Astrocyte (in vitro differentiated cells and primary cell): ENCODE measurements around the gene DNAH6. TPM values are rescaled to one million over a fixed set of nuclear protein-coding genes. Genes with fewer than 3 reads are reported as not detected.

Experiments used
- DNase-seq: peaks from one replicate; pipeline ENCODE4 v3.0.0-alpha.2; 2010; ENCODE audit warnings: low read depth
- FAIRE-seq: peaks from 2 replicates; lab custom pipeline; 2011; peaks lifted over from hg19 to GRCh38; lab: Jason Lieb, UNC
- H2AFZ ChIP-seq: 2 replicates; pipeline ENCODE4 v1.6.0; 2012; ENCODE audit warnings: low read depth, low read length, inconsistent platforms
- H3K27ac ChIP-seq: 2 replicates; pipeline ENCODE4 v1.5.1; 2011; ENCODE audit warnings: low read depth, low read length, inconsistent platforms
- H3K27me3 ChIP-seq: 2 replicates; pipeline ENCODE4 v1.6.0; 2011; ENCODE audit warnings: low read length, inconsistent platforms; ENCODE audit not compliant: insufficient read depth
- H3K36me3 ChIP-seq: 2 replicates; pipeline ENCODE4 v1.5.1; 2011; ENCODE audit warnings: low read length, inconsistent platforms; ENCODE audit not compliant: insufficient read depth
- H3K4me1 ChIP-seq: 2 replicates; pipeline ENCODE4 v1.5.1; 2011; ENCODE audit warnings: low read length, inconsistent platforms; ENCODE audit not compliant: insufficient read depth
- H3K4me2 ChIP-seq: 2 replicates; pipeline ENCODE4 v1.6.0; 2012; ENCODE audit warnings: low read length, inconsistent platforms
- H3K4me3 ChIP-seq: 2 replicates; pipeline ENCODE4 v1.5.1; 2011; ENCODE audit warnings: low read depth, mild to moderate bottlenecking, low read length, inconsistent platforms; ENCODE audit not compliant: insufficient read depth
- H3K79me2 ChIP-seq: 2 replicates; pipeline ENCODE4 v1.6.0; 2012; ENCODE audit warnings: mild to moderate bottlenecking, low read length, inconsistent platforms; ENCODE audit not compliant: insufficient read depth
- H3K9ac ChIP-seq: 2 replicates; pipeline ENCODE4 v1.6.0; 2012; ENCODE audit warnings: mild to moderate bottlenecking, low read length, inconsistent platforms
- H3K9me3 ChIP-seq: 2 replicates; pipeline ENCODE4 v1.5.1; 2012; ENCODE audit warnings: low read depth, mild to moderate bottlenecking, low read length, inconsistent platforms; ENCODE audit not compliant: insufficient read depth
- H4K20me1 ChIP-seq: 2 replicates; pipeline ENCODE4 v1.6.0; 2012; ENCODE audit warnings: low read length, inconsistent platforms; ENCODE audit not compliant: insufficient read depth
- H3K27ac Mint-ChIP-seq: one replicate; pipeline ENCODE4 v1.8.0; 2021; ENCODE audit warnings: mild to moderate bottlenecking, mixed read lengths; ENCODE audit not compliant: unreplicated experiment
- H3K27me3 Mint-ChIP-seq: one replicate; pipeline ENCODE4 v1.8.0; 2021; ENCODE audit warnings: low read depth, mixed read lengths; ENCODE audit not compliant: unreplicated experiment
- H3K36me3 Mint-ChIP-seq: one replicate; pipeline ENCODE4 v1.8.0; 2021; ENCODE audit warnings: low read depth, mixed read lengths; ENCODE audit not compliant: unreplicated experiment
- H3K4me1 Mint-ChIP-seq: one replicate; pipeline ENCODE4 v1.8.0; 2021; ENCODE audit warnings: low read depth, mixed read lengths; ENCODE audit not compliant: unreplicated experiment
- H3K4me3 Mint-ChIP-seq: one replicate; pipeline ENCODE4 v1.8.0; 2021; ENCODE audit warnings: mild to moderate bottlenecking, moderate library complexity, mixed read lengths; ENCODE audit not compliant: unreplicated experiment
- H3K9me3 Mint-ChIP-seq: one replicate; pipeline ENCODE4 v1.8.0; 2021; ENCODE audit warnings: mild to moderate bottlenecking, mixed read lengths; ENCODE audit not compliant: unreplicated experiment
- EZH2 ChIP-seq: IDR thresholded peaks from 2 replicates; pipeline ENCODE4 v1.6.1; 2012; ENCODE audit warnings: mild to moderate bottlenecking, low read length, inconsistent platforms; ENCODE audit not compliant: insufficient read depth
- total RNA-seq: library from RNA; stranded (reverse); gene quantifications from 2 replicates; pipeline ENCODE4 v1.2.1, GENCODE V29; 2021
- TF ChIP-seq, protein P1 (sequence below): IDR thresholded peaks from 2 replicates; pipeline ENCODE4 v1.5.1; 2011; ENCODE audit warnings: low read depth, mild to moderate bottlenecking, inconsistent platforms, low read length, moderate library complexity; ENCODE audit not compliant: insufficient read depth

DNAH6 gene
- total RNA-seq, 1 donor from 2014 or later, result 0.20 TPM

DNA sequence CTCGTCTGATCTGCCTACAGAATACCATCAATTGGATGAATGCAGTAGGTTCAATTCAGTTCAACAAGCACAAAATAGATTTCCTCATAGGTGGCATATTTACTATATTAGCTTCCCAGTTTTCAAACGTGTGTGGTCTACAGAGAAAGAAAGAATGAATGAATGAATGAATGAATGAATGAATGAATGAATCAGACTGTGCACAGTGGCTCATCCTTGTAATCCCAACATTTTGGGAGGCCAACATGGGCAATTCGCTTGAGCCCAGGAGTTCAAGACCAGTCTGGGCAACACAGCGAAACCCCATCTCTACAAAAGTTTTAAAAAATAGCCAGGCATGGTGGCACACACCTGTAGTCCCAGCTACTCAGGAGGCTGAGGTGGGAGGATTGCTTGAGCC lies 269.7 kb downstream of the DNAH6 start:
- Histone ChIP-seq H4K20me1 (no peaks in the 10 kb centered on the region), H3K36me3 (no peaks in the 10 kb centered on the region), H3K27ac (no peak overlapping the region), H3K27me3 (no peaks in the 10 kb centered on the region), H3K4me2 (no peak overlapping the region), H3K4me1 (no peaks in the 10 kb centered on the region), H3K79me2 (no peaks in the 10 kb centered on the region), H3K4me3 (no peak overlapping the region), H3K9ac (no peak overlapping the region), H2AFZ (no peak overlapping the region), H3K9me3 (no peaks in the 10 kb centered on the region)
- DNase-seq, result no peak
- H3K27me3 Mint-ChIP-seq, result no peaks in the 10 kb centered on the region
- H3K4me1 Mint-ChIP-seq, result no peaks in the 10 kb centered on the region
- H3K36me3 Mint-ChIP-seq, result no peaks in the 10 kb centered on the region
- H3K4me3 Mint-ChIP-seq, result no peak overlapping the region
- FAIRE-seq, result no peak
- peaks cover 2% of the 10 kb centered on the region for H3K9me3 Mint-ChIP-seq
- TF ChIP-seq, protein P1, sequence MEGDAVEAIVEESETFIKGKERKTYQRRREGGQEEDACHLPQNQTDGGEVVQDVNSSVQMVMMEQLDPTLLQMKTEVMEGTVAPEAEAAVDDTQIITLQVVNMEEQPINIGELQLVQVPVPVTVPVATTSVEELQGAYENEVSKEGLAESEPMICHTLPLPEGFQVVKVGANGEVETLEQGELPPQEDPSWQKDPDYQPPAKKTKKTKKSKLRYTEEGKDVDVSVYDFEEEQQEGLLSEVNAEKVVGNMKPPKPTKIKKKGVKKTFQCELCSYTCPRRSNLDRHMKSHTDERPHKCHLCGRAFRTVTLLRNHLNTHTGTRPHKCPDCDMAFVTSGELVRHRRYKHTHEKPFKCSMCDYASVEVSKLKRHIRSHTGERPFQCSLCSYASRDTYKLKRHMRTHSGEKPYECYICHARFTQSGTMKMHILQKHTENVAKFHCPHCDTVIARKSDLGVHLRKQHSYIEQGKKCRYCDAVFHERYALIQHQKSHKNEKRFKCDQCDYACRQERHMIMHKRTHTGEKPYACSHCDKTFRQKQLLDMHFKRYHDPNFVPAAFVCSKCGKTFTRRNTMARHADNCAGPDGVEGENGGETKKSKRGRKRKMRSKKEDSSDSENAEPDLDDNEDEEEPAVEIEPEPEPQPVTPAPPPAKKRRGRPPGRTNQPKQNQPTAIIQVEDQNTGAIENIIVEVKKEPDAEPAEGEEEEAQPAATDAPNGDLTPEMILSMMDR, result no peak
- no peak for TF ChIP-seq EZH2
- no peak overlapping the region for H3K27ac Mint-ChIP-seq

DNA sequence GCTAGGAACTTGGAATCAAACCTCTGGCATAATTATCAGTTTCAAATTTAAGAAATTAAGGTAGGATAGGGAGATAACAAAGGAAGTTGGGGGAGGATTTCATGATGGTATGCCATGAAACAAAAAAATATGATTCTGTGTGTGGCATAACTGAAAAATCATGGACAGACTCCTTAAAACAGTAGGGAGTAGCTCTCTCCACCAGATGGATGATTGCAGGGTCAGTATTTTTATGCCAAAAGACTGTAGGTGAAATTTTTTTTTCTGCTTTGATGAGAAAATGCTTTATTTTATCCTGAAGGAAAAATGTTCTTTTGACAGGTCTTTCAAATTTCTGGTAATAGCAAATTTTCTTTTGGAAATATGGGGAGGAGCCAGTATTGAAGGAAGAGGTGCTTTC lies 270.3 kb downstream of the DNAH6 start:
- Histone ChIP-seq H3K27ac (no peak overlapping the region), H3K27me3 (no peaks in the 10 kb centered on the region), H3K79me2 (no peaks in the 10 kb centered on the region), H3K4me2 (no peak overlapping the region), H3K4me1 (no peaks in the 10 kb centered on the region), H3K9me3 (no peaks in the 10 kb centered on the region), H4K20me1 (no peaks in the 10 kb centered on the region), H3K36me3 (no peaks in the 10 kb centered on the region), H3K4me3 (no peak overlapping the region), H3K9ac (no peak overlapping the region), H2AFZ (no peak overlapping the region)
- no peaks in the 10 kb centered on the region for H3K27me3 Mint-ChIP-seq
- no peak for FAIRE-seq
- no peaks in the 10 kb centered on the region for H3K36me3 Mint-ChIP-seq
- TF ChIP-seq, protein P1, result no peak
- no peak for TF ChIP-seq EZH2
- H3K27ac Mint-ChIP-seq, result no peak overlapping the region
- H3K9me3 Mint-ChIP-seq, result peaks cover 2% of the 10 kb centered on the region
- no peak overlapping the region for H3K4me3 Mint-ChIP-seq
- no peaks in the 10 kb centered on the region for H3K4me1 Mint-ChIP-seq
- DNase-seq, result no peak

DNA sequence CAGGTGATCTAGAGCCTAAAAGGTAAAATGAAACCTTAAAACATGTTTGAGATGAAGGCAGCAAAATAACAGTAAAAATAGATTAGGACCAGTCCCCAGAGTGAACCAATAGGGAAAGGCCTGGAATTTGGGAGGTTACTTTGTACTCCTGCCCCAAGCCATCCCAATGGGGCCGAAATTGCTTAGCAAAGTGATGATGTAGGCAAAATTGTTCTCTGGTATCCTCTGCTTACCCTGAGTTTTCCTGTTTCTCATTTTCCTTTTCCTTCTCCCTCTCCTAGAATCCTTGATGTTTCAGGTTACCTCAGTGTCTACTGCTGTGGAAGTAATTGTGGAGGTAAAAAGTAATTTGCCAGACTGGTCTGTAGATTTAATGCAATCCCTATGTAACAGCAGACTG lies 271.7 kb downstream of the DNAH6 start:
- Mint-ChIP-seq H3K27ac (no peak overlapping the region), H3K4me1 (no peaks in the 10 kb centered on the region), H3K36me3 (no peaks in the 10 kb centered on the region), H3K27me3 (no peaks in the 10 kb centered on the region), H3K4me3 (no peak overlapping the region), H3K9me3 (peaks cover 2% of the 10 kb centered on the region)
- TF ChIP-seq EZH2, result no peak
- TF ChIP-seq, protein P1, result no peak
- FAIRE-seq (no peak), DNase-seq (no peak)
- no peaks in the 10 kb centered on the region for H3K79me2 ChIP-seq
- H3K4me3 ChIP-seq, result no peak overlapping the region
- H4K20me1 ChIP-seq, result no peaks in the 10 kb centered on the region
- H3K9me3 ChIP-seq, result no peaks in the 10 kb centered on the region
- no peak overlapping the region for H2AFZ ChIP-seq
- H3K9ac ChIP-seq, result no peak overlapping the region
- H3K27me3 ChIP-seq, result no peaks in the 10 kb centered on the region
- H3K4me1 ChIP-seq, result peaks cover 2% of the 10 kb centered on the region
- H3K4me2 ChIP-seq, result no peak overlapping the region
- H3K36me3 ChIP-seq, result no peaks in the 10 kb centered on the region
- H3K27ac ChIP-seq, result no peak overlapping the region
